IMR-90 (cell line): ENCODE results near the gene SLC52A3. TPM values are rescaled to one million over a fixed set of nuclear protein-coding genes. Genes with fewer than 3 reads are reported as not detected.

Source experiments
- ATAC-seq: fragments of 200-7000 bp; cut with Tn5 transposase; 2 replicates; pipeline ENCODE4 v1.9.1; 2020; ENCODE audit warnings: low read depth, mild to moderate bottlenecking, moderate library complexity
- BruUV-seq: library from RNA; stranded (reverse); fragments of 400-500 nt; replicated peaks from 2 replicates; lab custom pipeline; 2021; lab: Mats Ljungman, UMichigan
- CTCF ChIA-PET: fragments of 300-600 bp; formaldehyde crosslinking; extraction: SDS; loops from one replicate; lab custom pipeline; 2021; ENCODE audit warnings: antibody characterized with exemption; lab: Yijun Ruan, JAX
- POLR2A ChIA-PET: fragments of 300-600 bp; sonication (Branson Sonifier 250); formaldehyde crosslinking; loops from one replicate; lab custom pipeline; 2022; ENCODE audit warnings: antibody characterized with exemption; ENCODE audit not compliant: unreplicated experiment; lab: Charles Lee
- DNase-seq: peaks from one replicate; pipeline ENCODE4 v3.0.0; 2013
- H2AFZ ChIP-seq: replicated peaks from 2 replicates; pipeline ENCODE3; 2013; ENCODE audit warnings: low read length, mild to moderate bottlenecking; ENCODE audit not compliant: poor library complexity
- H2AK5ac ChIP-seq: 2 replicates; pipeline ENCODE4 v1.6.1; 2013; ENCODE audit warnings: low read depth, low read length, inconsistent platforms
- H2AK9ac ChIP-seq: replicated peaks from 2 replicates; pipeline ENCODE3; 2013; ENCODE audit warnings: mild to moderate bottlenecking, low read depth, low read length, moderate library complexity; ENCODE audit not compliant: poor library complexity
- H2BK120ac ChIP-seq: 2 replicates; pipeline ENCODE4 v1.6.1; 2013; ENCODE audit warnings: low read depth, low read length, inconsistent platforms
- H2BK15ac ChIP-seq: 3 replicates; pipeline ENCODE4 v1.6.1; 2013; ENCODE audit warnings: low read depth, low read length, inconsistent platforms
- H2BK20ac ChIP-seq: 2 replicates; pipeline ENCODE4 v1.6.1; 2013; ENCODE audit warnings: low read depth, mild to moderate bottlenecking, inconsistent platforms, low read length, moderate library complexity
- H2BK5ac ChIP-seq: 2 replicates; pipeline ENCODE4 v1.6.1; 2013; ENCODE audit warnings: mild to moderate bottlenecking, low read depth, low read length, inconsistent platforms; ENCODE audit not compliant: poor library complexity, severe bottlenecking
- H3K14ac ChIP-seq: replicated peaks from 2 replicates; pipeline ENCODE4 v1.6.1; 2013; ENCODE audit warnings: low read depth, low read length, inconsistent platforms
- H3K18ac ChIP-seq: 2 replicates; pipeline ENCODE4 v1.6.1; 2013; ENCODE audit warnings: low read depth, low read length, control low read depth
- H3K23ac ChIP-seq: 2 replicates; pipeline ENCODE4 v1.6.1; 2013; ENCODE audit warnings: low read depth, low read length, inconsistent platforms
- H3K27ac ChIP-seq: 2 replicates; pipeline ENCODE4 v1.5.1; 2013; ENCODE audit warnings: mild to moderate bottlenecking, control low read depth, low read length; ENCODE audit not compliant: insufficient read depth
- H3K27me3 ChIP-seq: 2 replicates; pipeline ENCODE4 v1.6.1; 2013; ENCODE audit warnings: low read length; ENCODE audit not compliant: control insufficient read depth, insufficient read depth
- H3K36me3 ChIP-seq: 2 replicates; pipeline ENCODE4 v1.6.1; 2013; ENCODE audit warnings: low read length, mixed read lengths; ENCODE audit not compliant: control insufficient read depth, insufficient read depth
- H3K4ac ChIP-seq: 2 replicates; pipeline ENCODE4 v1.6.1; 2013; ENCODE audit warnings: low read depth, low read length, inconsistent platforms
- H3K4me1 ChIP-seq: 2 replicates; pipeline ENCODE4 v1.6.1; 2013; ENCODE audit warnings: low read length, mixed read lengths; ENCODE audit not compliant: control insufficient read depth, insufficient read depth
- H3K4me2 ChIP-seq: 2 replicates; pipeline ENCODE4 v1.6.1; 2013; ENCODE audit warnings: low read depth, mild to moderate bottlenecking, control low read depth, low read length, moderate library complexity
- H3K4me3 ChIP-seq: 2 replicates; pipeline ENCODE4 v1.5.1; 2013; ENCODE audit warnings: low read depth, mild to moderate bottlenecking, control low read depth, low read length, moderate library complexity; ENCODE audit not compliant: insufficient read depth
- H3K56ac ChIP-seq: 2 replicates; pipeline ENCODE4 v1.6.1; 2013; ENCODE audit warnings: low read length, inconsistent platforms; ENCODE audit not compliant: insufficient read depth; ENCODE audit errors: extremely low read depth
- H3K79me1 ChIP-seq, 2 experiments: 2 replicates each; pipeline ENCODE4 v1.6.1; 2013; ENCODE audit warnings: low read length in 2 of 2, inconsistent platforms in 1 of 2, low read depth in 1 of 2
- H3K9ac ChIP-seq: 2 replicates; pipeline ENCODE4 v1.6.1; 2013; ENCODE audit warnings: low read depth, low read length, control low read depth
- H3K9me1 ChIP-seq: 2 replicates; pipeline ENCODE4 v1.6.1; 2013; ENCODE audit warnings: low read length, inconsistent platforms; ENCODE audit not compliant: insufficient read depth
- H3K9me3 ChIP-seq: 2 replicates; pipeline ENCODE4 v1.6.1; 2013; ENCODE audit warnings: low read length; ENCODE audit not compliant: control insufficient read depth, insufficient read depth
- H4K20me1 ChIP-seq: 2 replicates; pipeline ENCODE4 v1.6.1; 2013; ENCODE audit warnings: low read length, inconsistent platforms; ENCODE audit not compliant: insufficient read depth
- H4K5ac ChIP-seq: 2 replicates; pipeline ENCODE4 v1.6.1; 2013; ENCODE audit warnings: mild to moderate bottlenecking, low read depth, low read length, control low read depth
- H4K8ac ChIP-seq, 2 experiments: 2 replicates each; pipeline ENCODE4 v1.6.1; 2013; ENCODE audit warnings: low read depth in 2 of 2, low read length in 2 of 2, control low read depth in 1 of 2, inconsistent platforms in 1 of 2
- H4K91ac ChIP-seq: 2 replicates; pipeline ENCODE4 v1.6.1; 2013; ENCODE audit warnings: low read depth, low read length, inconsistent platforms; ENCODE audit not compliant: insufficient read depth
- BHLHE40 ChIP-seq: fragments of 150-350 bp; IDR thresholded peaks from 2 replicates; pipeline ENCODE4 v1.6.1; 2016; ENCODE audit warnings: mild to moderate bottlenecking, low read depth, low read length
- CHD1 ChIP-seq: IDR thresholded peaks from 2 replicates; pipeline ENCODE4 v1.6.1; 2012; ENCODE audit warnings: low read depth, low read length, improper control_type of control experiment
- CTCF ChIP-seq: conservative IDR thresholded peaks from 2 replicates; pipeline ENCODE4 v1.5.1; 2012; ENCODE audit warnings: mild to moderate bottlenecking, low read depth, low read length, improper control_type of control experiment
- MAFK ChIP-seq: IDR thresholded peaks from 2 replicates; pipeline ENCODE4 v1.6.1; 2012; ENCODE audit warnings: low read depth, low read length, improper control_type of control experiment
- NFE2L2 ChIP-seq: fragments of 150-350 bp; IDR thresholded peaks from 2 replicates; pipeline ENCODE4 v1.6.1; 2016; ENCODE audit warnings: low read depth, mild to moderate bottlenecking, low read length
- RAD21 ChIP-seq: IDR thresholded peaks from 2 replicates; pipeline ENCODE4 v1.6.1; 2012; ENCODE audit warnings: low read length, improper control_type of control experiment
- RFX5 ChIP-seq: IDR thresholded peaks from 2 replicates; pipeline ENCODE4 v1.8.0; 2012; ENCODE audit warnings: low read depth, mild to moderate bottlenecking, low read length, moderate library complexity
- WGBS, 2 experiments: methylation state at CpG; one replicate each; pipeline versions ENCODE4 v1.1.5 to v1.1.7; 2013; ENCODE audit warnings: missing lambda C conversion rate in 2 of 2; ENCODE audit not compliant: insufficient read length in 1 of 2; ENCODE audit errors: extremely low coverage in 2 of 2; 5-methylcytosine and 5-hydroxymethylcytosine counted together
- dilution Hi-C: fragments of 300-500 bp; cut with HindIII; formaldehyde crosslinking; loops from one replicate; pipeline ENCODE4 v1.14.3; 2018; ENCODE audit warnings: low sequenced_read_pairs; ENCODE audit not compliant: unreplicated experiment
- in situ Hi-C: fragments of 300-500 bp; cut with MboI; formaldehyde crosslinking; loops from 3 replicates; pipeline ENCODE4 v1.14.3; 2019; ENCODE audit warnings: low sequenced_read_pairs, inconsistent platforms, mixed read lengths
- intact Hi-C: fragments of 100-400 bp; cut with micrococcal nuclease; formaldehyde crosslinking; loops from 2 replicates; pipeline ENCODE4 v1.10.0; 2022
- polyA plus RNA-seq, 3 experiments: library from polyadenylated mRNA; depleted of rRNA; stranded (reverse); fragments of >200 nt; gene quantifications; 2 replicates each; pipeline ENCODE4 v1.2.3, GENCODE V29; 2012; ENCODE audit warnings: low replicate concordance in 1 of 3
- total RNA-seq: library from RNA; depleted of rRNA; stranded (reverse); fragments of >200 nt; gene quantifications from 2 replicates; pipeline ENCODE4 v1.2.3, GENCODE V29; 2012

The SLC52A3 gene
- total and polyA plus RNA-seq, 2 of the 4 experiments (the other 2 are of a cell fraction): not detected

- no peak for DNase-seq
- H2BK5ac ChIP-seq: no peak overlapping the region
- no peak overlapping the region for H2BK20ac ChIP-seq
- no peak overlapping the region for H4K5ac ChIP-seq
- no peaks in the 10 kb centered on the region for H3K9me1 ChIP-seq
- H3K9me3 ChIP-seq: no peaks in the 10 kb centered on the region
- no peak overlapping the region for H3K27ac ChIP-seq
- no TSS peak for BruUV-seq
- no peak overlapping the region for H2BK15ac ChIP-seq
- TF ChIP-seq NFE2L2 (no peak), CTCF (no peak), RAD21 (no peak), MAFK (no peak), BHLHE40 (no peak), RFX5 (no peak), CHD1 (no peak)
- CTCF ChIA-PET: interaction anchor here (0.6 kb wide), 1 partner anchor 58 kb away, joined by 3 read pairs; no protein-coding TSS in a partner anchor
- H3K14ac ChIP-seq: no peak overlapping the region
- H4K8ac ChIP-seq: no peak overlapping the region
- in situ Hi-C loops (no loop called here), intact Hi-C loops (no loop called here), dilution Hi-C loops (no loop called here)
- H3K79me1 ChIP-seq: no peaks in the 10 kb centered on the region
- no peak overlapping the region for H2BK120ac ChIP-seq
- H3K4me3 ChIP-seq: no peak overlapping the region
- no peak overlapping the region for H2AK9ac ChIP-seq
- no peak overlapping the region for H2AK5ac ChIP-seq
- no peaks in the 10 kb centered on the region for H3K4me1 ChIP-seq
- no peaks in the 10 kb centered on the region for H4K20me1 ChIP-seq
- no peak overlapping the region for H3K4ac ChIP-seq
- H3K27me3 ChIP-seq: peaks cover 11% of the 10 kb centered on the region
- H4K91ac ChIP-seq: no peak overlapping the region
- H3K9ac ChIP-seq: no peak overlapping the region
- POLR2A ChIA-PET: no interaction called here
- H2AFZ ChIP-seq: no peak overlapping the region
- no peak overlapping the region for H3K56ac ChIP-seq
- H3K18ac ChIP-seq: no peak overlapping the region
- WGBS, 2 experiments: no CpG with 5 or more reads among the region's 3 CpGs
- ATAC-seq: no peak
- H3K23ac ChIP-seq: no peak overlapping the region
- H3K36me3 ChIP-seq: no peaks in the 10 kb centered on the region
- H3K4me2 ChIP-seq: no peak overlapping the region
These were observed 10.8 kb downstream of the SLC52A3 start for GRCh38 chr20:757506-757905.
